HG03175 (cell line): ENCODE data around the gene CLTB.

Source experiments
- ATAC-seq: cut with Tn5 transposase; IDR thresholded peaks from one replicate; pipeline ENCODE4 v1.9.1; 2021; ENCODE audit warnings: mild to moderate bottlenecking, moderate library complexity; ENCODE audit not compliant: unreplicated experiment

The CLTB gene

GRCh38 chr5:176405656-176406435 is 10.5 kb downstream of the CLTB start:
- ATAC-seq: no peak

- no peak for ATAC-seq
Observed at GRCh38 chr5:176401281-176402205, 14.8 kb downstream of the CLTB start.

GRCh38 chr5:176400382-176401156 is 15.8 kb downstream of the CLTB start:
- ATAC-seq: no peak

GRCh38 chr5:176397736-176398420 is 18.5 kb downstream of the CLTB start:
- no peak for ATAC-seq

GRCh38 chr5:176396330-176396729 is 20.0 kb downstream of the CLTB start:
- no peak for ATAC-seq

GRCh38 chr5:176394881-176395675 is 21.3 kb downstream of the CLTB start:
- no peak for ATAC-seq

- ATAC-seq: no peak
Observed at GRCh38 chr5:176394096-176394495, 22.2 kb downstream of the CLTB start.

- no peak for ATAC-seq
Observed at GRCh38 chr5:176392526-176392925, 23.8 kb downstream of the CLTB start.

- ATAC-seq: no peak
Observed at GRCh38 chr5:176391999-176392398, 24.3 kb downstream of the CLTB start.

GRCh38 chr5:176391479-176391878 is 24.9 kb downstream of the CLTB start:
- ATAC-seq: no peak

GRCh38 chr5:176389135-176390123 is 26.9 kb downstream of the CLTB start:
- peak; percentile 34 for ATAC-seq

- peak; percentile 88 for ATAC-seq
Observed at GRCh38 chr5:176388444-176389134, 27.8 kb downstream of the CLTB start, which contains the start of the genes HIGD2A and NOP16. Gene HIGD2A, plus strand, starts transcription at chr5:176388751. Its CDS starts 69 bp downstream, at chr5:176388820. Gene NOP16, minus strand, starts transcription at chr5:176388598. Its CDS starts 59 bp downstream, at chr5:176388539.

GRCh38 chr5:176388003-176388443 is 28.3 kb downstream of the CLTB start:
- no peak for ATAC-seq

GRCh38 chr5:176387384-176387925 is 28.9 kb downstream of the CLTB start:
- no peak for ATAC-seq

GRCh38 chr5:176386491-176386890 is 29.8 kb downstream of the CLTB start:
- ATAC-seq: no peak

GRCh38 chr5:176384991-176385390 is 31.3 kb downstream of the CLTB start:
- ATAC-seq: no peak

GRCh38 chr5:176384366-176384930 is 31.9 kb downstream of the CLTB start:
- no peak for ATAC-seq
